Measurements from ENCODE around the gene TFCP2.

Gene TFCP2

DNA sequence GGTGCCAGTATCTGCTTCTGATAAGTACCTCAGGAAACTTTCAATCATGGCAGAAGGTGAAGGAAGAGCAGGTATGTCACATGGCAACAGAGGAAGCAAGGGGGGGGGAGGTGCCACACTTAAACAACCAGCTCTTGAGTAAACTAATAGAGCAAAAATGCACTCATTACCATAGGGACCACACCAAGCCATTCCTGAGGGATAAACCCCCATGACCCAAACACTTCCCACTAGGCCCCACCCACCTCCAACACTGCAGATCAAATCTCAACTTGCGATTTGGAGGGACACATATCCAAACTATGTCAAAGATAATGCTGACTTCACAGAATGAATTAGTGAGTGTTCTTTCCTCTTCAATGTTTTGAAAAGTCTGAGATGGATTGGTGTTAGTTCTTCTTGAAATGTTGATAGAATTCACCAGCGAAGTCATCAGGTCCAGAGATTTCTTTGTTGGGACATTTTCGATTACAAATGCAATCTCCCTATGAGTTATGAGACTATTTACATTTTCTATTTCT is 16.6 kb downstream of the TFCP2 start:
- no peak overlapping the region for H2BK120ac ChIP-seq (ENCODE audit: low read depth, low read length)
- no peak overlapping the region for H2AFZ ChIP-seq (ENCODE audit: low read depth, low read length)
- no peak overlapping the region for H4K91ac ChIP-seq (ENCODE audit: low read length)
- H3K79me1 ChIP-seq (replicated peaks; ENCODE audit: low read length, poor library complexity, severe bottlenecking) = peaks cover 23% of the 10 kb centered on the region
- H3K14ac ChIP-seq (ENCODE audit: low read length in 2 of 2) = no peak overlapping the region
- no peaks in the 10 kb centered on the region for H3K27me3 ChIP-seq (ENCODE audit: control insufficient read depth in 1 of 2, insufficient read depth in 1 of 2, low read length in 2 of 2)
- H3K9ac ChIP-seq (ENCODE audit: low read length) = no peak overlapping the region
- H2AK5ac ChIP-seq (ENCODE audit: low read length, severe bottlenecking) = no peak overlapping the region
- H2BK12ac ChIP-seq (ENCODE audit: low read length in 2 of 2) = no peak overlapping the region
- H3K9me3 ChIP-seq (ENCODE audit: control insufficient read depth, low read length) = no peaks in the 10 kb centered on the region
- WGBS = 83% methylated on average over 1 of the region's 3 CpGs
- no peak overlapping the region for H2BK5ac ChIP-seq (ENCODE audit: low read depth, low read length, poor library complexity, severe bottlenecking)
- H3K4me2 ChIP-seq (ENCODE audit: low read length, poor library complexity, severe bottlenecking) = no peak overlapping the region
- no peaks in the 10 kb centered on the region for H3K4me1 ChIP-seq (ENCODE audit: control insufficient read depth, insufficient read depth, low read depth, low read length)
- H2BK15ac ChIP-seq (ENCODE audit: low read depth, poor library complexity, severe bottlenecking) = no peak overlapping the region
- H3K4me3 ChIP-seq (ENCODE audit: insufficient read depth in 1 of 2, low read depth in 1 of 2, low read length in 2 of 2) = no peak overlapping the region
- H4K8ac ChIP-seq (ENCODE audit: low read length) = no peak overlapping the region
- no peak overlapping the region for H3K4ac ChIP-seq (ENCODE audit: low read depth in 1 of 2, low read length in 2 of 2)
- DNase-seq = peak; percentile 11
- H3K36me3 ChIP-seq (ENCODE audit: control insufficient read depth in 1 of 2, insufficient read depth in 2 of 2, low read depth in 1 of 2, low read length in 2 of 2) = no peaks in the 10 kb centered on the region
- H3K27ac ChIP-seq (ENCODE audit: low read length, poor library complexity, severe bottlenecking) = no peak overlapping the region
- no peak overlapping the region for H3K23ac ChIP-seq (ENCODE audit: low read length in 2 of 2)
- peak overlapping the region in 1 of 2 experiments; percentile 22 for H3K18ac ChIP-seq (ENCODE audit: low read depth in 1 of 2, low read length in 2 of 2)

DNA sequence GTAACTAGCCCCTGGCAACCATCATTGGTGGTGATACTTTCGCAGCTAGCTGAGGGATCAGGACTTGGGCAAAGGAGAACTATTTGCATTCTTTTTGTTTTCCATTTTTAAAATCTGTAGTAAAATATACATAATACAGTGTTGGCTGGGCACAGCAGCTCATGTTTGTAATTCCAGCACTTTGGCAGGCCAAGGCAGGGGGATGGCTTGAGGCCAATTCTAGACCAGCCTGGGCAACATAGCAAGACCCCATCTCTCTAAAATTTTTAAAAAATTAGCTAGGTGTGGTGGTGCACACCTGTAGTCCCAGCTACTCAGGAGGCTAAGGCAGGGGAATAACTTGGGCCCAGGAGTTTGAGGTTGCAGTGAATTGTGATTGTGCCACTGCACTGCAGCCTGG is 20.0 kb downstream of the TFCP2 start:
- Histone ChIP-seq H3K79me1 (replicated peaks; ENCODE audit: low read length, poor library complexity, severe bottlenecking) (peaks cover 13% of the 10 kb centered on the region), H3K27ac (ENCODE audit: low read length, poor library complexity, severe bottlenecking) (no peak overlapping the region), H2AK5ac (ENCODE audit: low read length, severe bottlenecking) (no peak overlapping the region), H2BK12ac (ENCODE audit: low read length in 2 of 2) (no peak overlapping the region), H3K27me3 (ENCODE audit: control insufficient read depth in 1 of 2, insufficient read depth in 1 of 2, low read length in 2 of 2) (no peaks in the 10 kb centered on the region), H3K4me3 (ENCODE audit: insufficient read depth in 1 of 2, low read depth in 1 of 2, low read length in 2 of 2) (no peak overlapping the region), H4K8ac (ENCODE audit: low read length) (no peak overlapping the region), H3K14ac (ENCODE audit: low read length in 2 of 2) (no peak overlapping the region), H3K9me3 (ENCODE audit: control insufficient read depth, low read length) (no peaks in the 10 kb centered on the region), H3K18ac (ENCODE audit: low read depth in 1 of 2, low read length in 2 of 2) (no peak overlapping the region), H3K9ac (ENCODE audit: low read length) (no peak overlapping the region), H3K23ac (ENCODE audit: low read length in 2 of 2) (no peak overlapping the region), H3K4ac (ENCODE audit: low read depth in 1 of 2, low read length in 2 of 2) (no peak overlapping the region), H3K4me1 (ENCODE audit: control insufficient read depth, insufficient read depth, low read depth, low read length) (no peaks in the 10 kb centered on the region), H2BK15ac (ENCODE audit: low read depth, poor library complexity, severe bottlenecking) (no peak overlapping the region), H2AFZ (ENCODE audit: low read depth, low read length) (no peak overlapping the region), H3K36me3 (ENCODE audit: control insufficient read depth in 1 of 2, insufficient read depth in 2 of 2, low read depth in 1 of 2, low read length in 2 of 2) (no peaks in the 10 kb centered on the region), H2BK5ac (ENCODE audit: low read depth, low read length, poor library complexity, severe bottlenecking) (no peak overlapping the region), H4K91ac (ENCODE audit: low read length) (no peak overlapping the region), H3K4me2 (ENCODE audit: low read length, poor library complexity, severe bottlenecking) (no peak overlapping the region), H2BK120ac (ENCODE audit: low read depth, low read length) (no peak overlapping the region)
- WGBS = no CpG with 5 or more reads among the region's 1 CpG
- no peak for DNase-seq

DNA sequence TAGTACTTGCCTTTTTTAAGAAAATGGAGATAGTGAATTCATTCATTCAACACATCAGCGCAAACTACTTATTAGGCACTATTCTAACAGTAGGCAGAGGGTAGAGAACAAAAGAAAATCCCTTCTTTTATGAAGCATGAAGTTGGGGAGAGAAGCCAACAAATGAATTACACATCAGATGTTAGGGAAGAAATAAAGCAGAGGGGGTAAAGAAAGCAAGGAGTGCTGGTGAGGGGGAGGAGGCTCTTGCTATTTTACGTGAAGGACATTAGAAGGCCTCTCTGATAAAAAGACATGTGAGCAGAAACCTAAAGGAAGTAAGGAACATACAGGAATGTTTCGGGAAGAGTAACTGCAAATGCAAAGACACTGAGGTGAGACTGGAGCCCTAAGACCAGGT is 22.2 kb downstream of the TFCP2 start:
- no peak overlapping the region for H3K4me3 ChIP-seq (ENCODE audit: insufficient read depth in 1 of 2, low read depth in 1 of 2, low read length in 2 of 2)
- no peak for DNase-seq
- no peaks in the 10 kb centered on the region for H3K27me3 ChIP-seq (ENCODE audit: control insufficient read depth in 1 of 2, insufficient read depth in 1 of 2, low read length in 2 of 2)
- H3K18ac ChIP-seq (ENCODE audit: low read depth in 1 of 2, low read length in 2 of 2) = no peak overlapping the region
- no peak overlapping the region for H2BK12ac ChIP-seq (ENCODE audit: low read length in 2 of 2)
- no peak overlapping the region for H3K4me2 ChIP-seq (ENCODE audit: low read length, poor library complexity, severe bottlenecking)
- no peak overlapping the region for H3K27ac ChIP-seq (ENCODE audit: low read length, poor library complexity, severe bottlenecking)
- no peak overlapping the region for H3K23ac ChIP-seq (ENCODE audit: low read length in 2 of 2)
- no peak overlapping the region for H2BK120ac ChIP-seq (ENCODE audit: low read depth, low read length)
- no peaks in the 10 kb centered on the region for H3K4me1 ChIP-seq (ENCODE audit: control insufficient read depth, insufficient read depth, low read depth, low read length)
- H2AK5ac ChIP-seq (ENCODE audit: low read length, severe bottlenecking) = no peak overlapping the region
- no peak overlapping the region for H3K14ac ChIP-seq (ENCODE audit: low read length in 2 of 2)
- 49% methylated on average over 2 of the region's 3 CpGs for WGBS
- H3K9me3 ChIP-seq (ENCODE audit: control insufficient read depth, low read length) = no peaks in the 10 kb centered on the region
- no peak overlapping the region for H2BK15ac ChIP-seq (ENCODE audit: low read depth, poor library complexity, severe bottlenecking)
- no peak overlapping the region for H4K91ac ChIP-seq (ENCODE audit: low read length)
- no peaks in the 10 kb centered on the region for H3K36me3 ChIP-seq (ENCODE audit: control insufficient read depth in 1 of 2, insufficient read depth in 2 of 2, low read depth in 1 of 2, low read length in 2 of 2)
- H3K9ac ChIP-seq (ENCODE audit: low read length) = no peak overlapping the region
- no peak overlapping the region for H4K8ac ChIP-seq (ENCODE audit: low read length)
- no peak overlapping the region for H2BK5ac ChIP-seq (ENCODE audit: low read depth, low read length, poor library complexity, severe bottlenecking)
- H3K79me1 ChIP-seq (replicated peaks; ENCODE audit: low read length, poor library complexity, severe bottlenecking) = peaks cover 6% of the 10 kb centered on the region
- H2AFZ ChIP-seq (ENCODE audit: low read depth, low read length) = no peak overlapping the region
- no peak overlapping the region for H3K4ac ChIP-seq (ENCODE audit: low read depth in 1 of 2, low read length in 2 of 2)

DNA sequence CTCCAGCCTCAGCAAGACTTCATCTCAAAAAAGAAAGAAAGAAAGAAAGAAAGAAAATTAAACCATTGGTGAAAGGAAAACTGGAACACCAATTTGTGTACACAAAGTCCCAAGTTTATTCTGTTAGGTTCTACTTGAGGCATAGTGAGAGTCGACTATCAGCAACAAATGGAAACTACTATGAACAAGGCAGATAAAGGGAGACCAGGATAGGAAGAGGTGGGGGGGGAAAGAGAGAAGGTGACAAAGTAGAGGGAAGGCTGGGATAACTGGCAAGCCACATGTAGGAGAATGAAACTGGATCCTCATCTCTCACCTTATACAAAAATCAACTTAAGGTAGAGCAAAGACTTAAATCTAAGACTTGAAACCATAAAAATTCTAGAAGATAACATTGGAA is 25.6 kb downstream of the TFCP2 start:
- Histone ChIP-seq H2AK5ac (ENCODE audit: low read length, severe bottlenecking) (no peak overlapping the region), H4K91ac (ENCODE audit: low read length) (no peak overlapping the region), H3K23ac (ENCODE audit: low read length in 2 of 2) (no peak overlapping the region), H3K36me3 (ENCODE audit: control insufficient read depth in 1 of 2, insufficient read depth in 2 of 2, low read depth in 1 of 2, low read length in 2 of 2) (no peaks in the 10 kb centered on the region), H2BK15ac (ENCODE audit: low read depth, poor library complexity, severe bottlenecking) (no peak overlapping the region), H2BK12ac (ENCODE audit: low read length in 2 of 2) (no peak overlapping the region), H3K4me1 (ENCODE audit: control insufficient read depth, insufficient read depth, low read depth, low read length) (no peaks in the 10 kb centered on the region), H3K4me3 (ENCODE audit: insufficient read depth in 1 of 2, low read depth in 1 of 2, low read length in 2 of 2) (no peak overlapping the region), H2BK120ac (ENCODE audit: low read depth, low read length) (no peak overlapping the region), H3K27ac (ENCODE audit: low read length, poor library complexity, severe bottlenecking) (no peak overlapping the region), H3K4me2 (ENCODE audit: low read length, poor library complexity, severe bottlenecking) (no peak overlapping the region), H3K9me3 (ENCODE audit: control insufficient read depth, low read length) (no peaks in the 10 kb centered on the region), H2AFZ (ENCODE audit: low read depth, low read length) (no peak overlapping the region), H3K27me3 (ENCODE audit: control insufficient read depth in 1 of 2, insufficient read depth in 1 of 2, low read length in 2 of 2) (no peaks in the 10 kb centered on the region), H2BK5ac (ENCODE audit: low read depth, low read length, poor library complexity, severe bottlenecking) (no peak overlapping the region), H3K14ac (ENCODE audit: low read length in 2 of 2) (no peak overlapping the region), H3K4ac (ENCODE audit: low read depth in 1 of 2, low read length in 2 of 2) (no peak overlapping the region), H3K18ac (ENCODE audit: low read depth in 1 of 2, low read length in 2 of 2) (no peak overlapping the region), H3K79me1 (replicated peaks; ENCODE audit: low read length, poor library complexity, severe bottlenecking) (peaks cover 4% of the 10 kb centered on the region), H3K9ac (ENCODE audit: low read length) (no peak overlapping the region), H4K8ac (ENCODE audit: low read length) (no peak overlapping the region)
- WGBS = 100% methylated on average over 1 of the region's 1 CpG
- no peak for DNase-seq
